Measurements from ENCODE around the gene EPAS1.

GRCh38 chr2:46361920-46362666, 64.9 kb downstream of the EPAS1 start:
- no peak for TF ChIP-seq CTCF (IDR thresholded peaks at IDR 0.05)
- no peak for TF ChIP-seq POLR2A (IDR thresholded peaks at IDR 0.05)

Data from testis (tissue), 2 donors.